SK-N-SH treated with all-trans-retinoic acid at 6 μM for 48 hours (cell line): ENCODE measurements around the gene R3HDML.
"Not testable (repeated sequence)": the region's sequence is repeated elsewhere in the genome, so short reads cannot be mapped to it uniquely, and the experiment has no call there.

Source experiments
- ARNTL ChIP-seq: fragments of 450-650 bp; formaldehyde crosslinking; IDR thresholded peaks from 2 replicates; pipeline ENCODE4 v1.5.0; 2020; ENCODE audit warnings: low read depth, mild to moderate bottlenecking, moderate library complexity, borderline replicate concordance
- OSR1 ChIP-seq: fragments of 250-450 bp; sonication (Bioruptor Pico); IDR thresholded peaks from 2 replicates; pipeline ENCODE4 v1.8.0; 2022; ENCODE audit warnings: moderate library complexity, mild to moderate bottlenecking, inconsistent platforms
- RARB ChIP-seq: fragments of 250-450 bp; sonication (Bioruptor Pico); IDR thresholded peaks from 2 replicates; pipeline ENCODE4 v1.8.0; 2021; ENCODE audit warnings: mild to moderate bottlenecking, moderate library complexity
- ZNF565 ChIP-seq: fragments of 450-650 bp; formaldehyde crosslinking; conservative IDR thresholded peaks from 2 replicates; pipeline ENCODE4 v1.5.0; 2020; ENCODE audit warnings: low read depth, mild to moderate bottlenecking, moderate library complexity
- ZNF70 ChIP-seq: fragments of 450-650 bp; formaldehyde crosslinking; IDR thresholded peaks from 2 replicates; pipeline ENCODE4 v1.5.0; 2020; ENCODE audit warnings: mild to moderate bottlenecking, moderate library complexity
- TF ChIP-seq, protein P1 (sequence below): fragments of 250-450 bp; sonication (Bioruptor Pico); IDR thresholded peaks from 2 replicates; pipeline ENCODE4 v1.8.0; 2020; ENCODE audit warnings: mild to moderate bottlenecking, moderate library complexity, borderline replicate concordance

DNA sequence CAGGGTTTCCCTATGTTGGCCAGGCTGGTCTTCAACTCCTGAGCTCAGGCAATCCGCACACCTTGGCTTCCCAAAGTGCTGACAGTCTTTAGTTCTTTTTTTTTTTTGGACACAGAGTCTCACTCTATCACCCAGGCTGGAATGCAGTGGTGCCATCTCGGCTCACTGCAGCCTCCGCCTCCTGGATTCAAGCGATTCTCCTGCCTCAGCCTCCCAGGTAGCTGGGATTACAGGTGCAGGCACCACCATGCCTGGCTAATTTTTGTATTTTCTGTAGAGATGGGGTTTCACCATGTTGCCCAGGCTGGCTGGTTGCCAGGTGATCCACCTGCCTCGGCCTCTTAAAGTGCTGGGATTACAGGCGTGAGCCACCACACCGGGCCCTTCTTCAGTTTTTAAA is 9.1 kb upstream of the R3HDML start:
- not testable (repeated sequence) for TF ChIP-seq ARNTL (CRISPR knock-in tag); ZNF70 (CRISPR knock-in tag); OSR1; RARB (CRISPR knock-in tag); ZNF565
- TF ChIP-seq, protein P1, sequence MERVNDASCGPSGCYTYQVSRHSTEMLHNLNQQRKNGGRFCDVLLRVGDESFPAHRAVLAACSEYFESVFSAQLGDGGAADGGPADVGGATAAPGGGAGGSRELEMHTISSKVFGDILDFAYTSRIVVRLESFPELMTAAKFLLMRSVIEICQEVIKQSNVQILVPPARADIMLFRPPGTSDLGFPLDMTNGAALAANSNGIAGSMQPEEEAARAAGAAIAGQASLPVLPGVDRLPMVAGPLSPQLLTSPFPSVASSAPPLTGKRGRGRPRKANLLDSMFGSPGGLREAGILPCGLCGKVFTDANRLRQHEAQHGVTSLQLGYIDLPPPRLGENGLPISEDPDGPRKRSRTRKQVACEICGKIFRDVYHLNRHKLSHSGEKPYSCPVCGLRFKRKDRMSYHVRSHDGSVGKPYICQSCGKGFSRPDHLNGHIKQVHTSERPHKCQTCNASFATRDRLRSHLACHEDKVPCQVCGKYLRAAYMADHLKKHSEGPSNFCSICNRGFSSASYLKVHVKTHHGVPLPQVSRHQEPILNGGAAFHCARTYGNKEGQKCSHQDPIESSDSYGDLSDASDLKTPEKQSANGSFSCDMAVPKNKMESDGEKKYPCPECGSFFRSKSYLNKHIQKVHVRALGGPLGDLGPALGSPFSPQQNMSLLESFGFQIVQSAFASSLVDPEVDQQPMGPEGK (CRISPR knock-in tag) = not testable (repeated sequence)
